CD4-positive, alpha-beta memory T cell (primary cell): ENCODE data around the gene PARD3B. TPM values are rescaled to one million over a fixed set of nuclear protein-coding genes. Genes with fewer than 3 reads are reported as not detected.

ENCODE experiments used
- CTCF ChIA-PET: fragments of 350-600 bp; sonication (Branson Sonifier 250); formaldehyde crosslinking; loops from one replicate; lab custom pipeline; 2021; ENCODE audit warnings: inconsistent platforms; ENCODE audit not compliant: partially characterized antibody; lab: Charles Lee
- POLR2A ChIA-PET: fragments of 350-600 bp; sonication (Branson Sonifier 250); formaldehyde crosslinking; loops from one replicate; lab custom pipeline; 2021; ENCODE audit not compliant: partially characterized antibody; lab: Charles Lee
- DNase-seq, 5 donors: peaks; one replicate each; pipeline versions ENCODE4 v3.0.0 to v3.0.0-alpha.2; 2020 to 2022; ENCODE audit warnings: mixed read lengths in 1 of 5
- H3K27ac ChIP-seq: one replicate; pipeline ENCODE4 v1.7.0; 2013; ENCODE audit warnings: low read depth, low read length
- H3K27me3 ChIP-seq: 2 replicates; pipeline ENCODE4 v1.7.0; 2013; ENCODE audit warnings: mild to moderate bottlenecking, low read length, moderate library complexity; ENCODE audit not compliant: insufficient read depth
- H3K36me3 ChIP-seq: 2 replicates; pipeline ENCODE4 v1.7.0; 2013; ENCODE audit warnings: mild to moderate bottlenecking, low read length, moderate library complexity; ENCODE audit not compliant: insufficient read depth
- H3K4me1 ChIP-seq: 2 replicates; pipeline ENCODE4 v1.7.0; 2013; ENCODE audit warnings: mild to moderate bottlenecking, low read length, moderate library complexity; ENCODE audit not compliant: insufficient read depth
- H3K4me3 ChIP-seq, 2 donors: one replicate each; pipeline ENCODE4 v1.7.0; 2013; ENCODE audit warnings: low read length in 2 of 2, mild to moderate bottlenecking in 1 of 2
- H3K9me3 ChIP-seq, 2 donors: one replicate each; pipeline ENCODE4 v1.7.0; 2013; ENCODE audit warnings: low read length in 2 of 2, control low read depth in 1 of 2; ENCODE audit not compliant: control insufficient read depth in 1 of 2
- H3K27ac Mint-ChIP-seq, 7 donors: one replicate each; pipeline ENCODE4 v1.8.0; 2020 to 2021; ENCODE audit warnings: mixed read lengths in 7 of 7, mild to moderate bottlenecking in 6 of 7, inconsistent platforms in 3 of 7, moderate library complexity in 3 of 7
- H3K27me3 Mint-ChIP-seq, 2 donors: one replicate each; pipeline ENCODE4 v1.8.0; 2020 to 2021; ENCODE audit warnings: mixed read lengths in 2 of 2
- H3K36me3 Mint-ChIP-seq, 2 donors: one replicate each; pipeline ENCODE4 v1.8.0; 2020 to 2021; ENCODE audit warnings: mixed read lengths in 2 of 2, inconsistent platforms in 1 of 2, mild to moderate bottlenecking in 1 of 2
- H3K4me1 Mint-ChIP-seq, 4 donors: one replicate each; pipeline ENCODE4 v1.8.0; 2020 to 2021; ENCODE audit warnings: mixed read lengths in 4 of 4, mild to moderate bottlenecking in 1 of 4
- H3K4me3 Mint-ChIP-seq, 8 donors: one replicate each; pipeline ENCODE4 v1.8.0; 2020 to 2021; ENCODE audit warnings: mixed read lengths in 8 of 8, mild to moderate bottlenecking in 7 of 8, moderate library complexity in 6 of 8, inconsistent platforms in 3 of 8
- H3K9me3 Mint-ChIP-seq, 8 donors: one replicate each; pipeline ENCODE4 v1.8.0; 2020 to 2021; ENCODE audit warnings: mixed read lengths in 8 of 8, mild to moderate bottlenecking in 5 of 8, inconsistent platforms in 3 of 8, moderate library complexity in 1 of 8
- intact Hi-C: fragments of 100-400 bp; cut with micrococcal nuclease; formaldehyde crosslinking; loops from one replicate; pipeline ENCODE4 v1.15.1; 2023
- polyA plus RNA-seq, 2 donors: library from polyadenylated mRNA; unstranded; fragments of 300-500 nt; fragmentation: Illumina TruSeq; gene quantifications; one replicate each; pipeline ENCODE4 v1.2.3, GENCODE V29; 2021
- total RNA-seq, 2 experiments: library from RNA; stranded (reverse); gene quantifications; one replicate each; pipeline ENCODE4 v1.2.3, GENCODE V29; 2021

The PARD3B gene
- total and polyA plus RNA-seq, 4 experiments from 2014 or later, result 0.44 to 1.3 (median 1.2) TPM; not detected in 1

GRCh38 chr2:204715361-204715760 lies 170.1 kb downstream of the PARD3B start:
- Histone ChIP-seq H3K27me3 (no peaks in the 10 kb centered on the region), H3K27ac (no peak overlapping the region), H3K36me3 (no peaks in the 10 kb centered on the region), H3K4me1 (no peaks in the 10 kb centered on the region), H3K4me3 (no peak overlapping the region), H3K9me3 (no peaks in the 10 kb centered on the region)
- no peak overlapping the region for H3K4me3 Mint-ChIP-seq
- no peaks in the 10 kb centered on the region for H3K4me1 Mint-ChIP-seq
- H3K27ac Mint-ChIP-seq, result no peak overlapping the region
- ChIA-PET POLR2A (no interaction called here), CTCF (no interaction called here)
- H3K36me3 Mint-ChIP-seq, result no peaks in the 10 kb centered on the region
- peaks cover 0 to 3% (median 0%) of the 10 kb centered on the region in 8 donors for H3K9me3 Mint-ChIP-seq
- intact Hi-C loops, result no loop called here
- no peak for DNase-seq
- peaks cover 0 to 3% of the 10 kb centered on the region in 2 donors for H3K27me3 Mint-ChIP-seq

GRCh38 chr2:204717591-204717990 lies 172.3 kb downstream of the PARD3B start:
- POLR2A ChIA-PET, result no interaction called here
- H3K4me3 ChIP-seq, result no peak overlapping the region
- CTCF ChIA-PET, result no interaction called here
- intact Hi-C loops, result no loop called here
- H3K4me3 Mint-ChIP-seq, result no peak overlapping the region
- no peak overlapping the region for H3K27ac Mint-ChIP-seq
- DNase-seq, result no peak
- H3K9me3 Mint-ChIP-seq, result peaks cover 0 to 3% (median 0%) of the 10 kb centered on the region in 8 donors
- no peaks in the 10 kb centered on the region for H3K9me3 ChIP-seq
- H3K27me3 ChIP-seq, result no peaks in the 10 kb centered on the region
- H3K36me3 ChIP-seq, result no peaks in the 10 kb centered on the region
- H3K27ac ChIP-seq, result no peak overlapping the region
- peaks cover 3 to 4% of the 10 kb centered on the region in 2 donors for H3K27me3 Mint-ChIP-seq
- H3K36me3 Mint-ChIP-seq, result no peaks in the 10 kb centered on the region
- no peaks in the 10 kb centered on the region for H3K4me1 ChIP-seq
- no peaks in the 10 kb centered on the region for H3K4me1 Mint-ChIP-seq

DNA sequence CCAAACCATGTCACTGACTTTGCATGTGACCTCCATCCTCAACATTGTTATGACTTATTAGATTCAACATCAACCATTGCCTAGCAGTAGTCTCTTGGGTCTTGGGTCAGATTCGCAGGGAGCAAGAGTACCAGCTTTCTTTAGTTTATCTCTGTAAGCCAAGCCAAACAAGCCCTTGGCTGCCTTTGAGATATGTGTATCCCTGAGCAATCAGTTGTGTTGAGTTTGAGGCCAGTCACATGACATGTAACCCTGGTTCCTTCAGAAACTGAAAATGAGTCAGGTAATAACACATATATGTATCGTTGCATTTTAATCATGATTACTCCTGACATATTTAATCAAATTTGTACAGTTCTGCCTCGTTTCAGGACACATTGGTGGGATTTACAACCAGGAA lies 173.3 kb downstream of the PARD3B start:
- Mint-ChIP-seq H3K4me3 (no peak overlapping the region), H3K9me3 (peaks cover 0 to 3% (median 0%) of the 10 kb centered on the region in 8 donors), H3K27ac (no peak overlapping the region), H3K4me1 (no peaks in the 10 kb centered on the region), H3K36me3 (no peaks in the 10 kb centered on the region), H3K27me3 (peaks cover 3 to 6% of the 10 kb centered on the region in 2 donors)
- Histone ChIP-seq H3K4me3 (no peak overlapping the region), H3K4me1 (no peaks in the 10 kb centered on the region), H3K36me3 (no peaks in the 10 kb centered on the region), H3K9me3 (no peaks in the 10 kb centered on the region), H3K27ac (no peak overlapping the region), H3K27me3 (no peaks in the 10 kb centered on the region)
- ChIA-PET POLR2A (no interaction called here), CTCF (no interaction called here)
- intact Hi-C loops, result no loop called here
- DNase-seq, result no peak

DNA sequence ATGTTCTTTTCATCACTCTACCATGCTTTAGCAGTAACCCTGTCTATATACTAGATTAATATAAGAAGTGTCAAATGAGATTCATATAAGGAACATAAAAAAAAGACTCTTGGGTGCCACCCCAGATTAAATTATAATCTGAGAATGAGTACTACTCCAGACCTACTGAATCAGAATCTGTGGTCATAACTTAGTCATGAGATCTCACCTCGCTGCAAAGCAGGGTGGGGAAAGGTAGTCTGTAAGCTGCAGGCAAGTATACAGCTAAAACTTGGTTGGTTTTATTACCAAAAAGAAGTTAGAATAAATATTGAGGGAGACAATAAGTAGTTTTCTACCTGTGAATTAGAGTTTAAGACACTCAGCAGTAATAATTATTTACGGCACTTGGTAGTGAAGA lies 175.6 kb downstream of the PARD3B start:
- no peak overlapping the region for H3K4me3 Mint-ChIP-seq
- Histone ChIP-seq H3K27me3 (peaks cover 3% of the 10 kb centered on the region), H3K4me3 (no peak overlapping the region), H3K4me1 (no peaks in the 10 kb centered on the region), H3K27ac (no peak overlapping the region), H3K36me3 (no peaks in the 10 kb centered on the region), H3K9me3 (no peaks in the 10 kb centered on the region)
- DNase-seq, result no peak
- H3K9me3 Mint-ChIP-seq, result peaks cover 0 to 3% (median 0%) of the 10 kb centered on the region in 8 donors
- intact Hi-C loops, result no loop called here
- CTCF ChIA-PET, result no interaction called here
- POLR2A ChIA-PET, result no interaction called here
- no peak overlapping the region for H3K27ac Mint-ChIP-seq
- H3K36me3 Mint-ChIP-seq, result no peaks in the 10 kb centered on the region
- no peaks in the 10 kb centered on the region for H3K4me1 Mint-ChIP-seq
- peaks cover 3 to 6% of the 10 kb centered on the region in 2 donors for H3K27me3 Mint-ChIP-seq

- Histone ChIP-seq H3K9me3 (no peaks in the 10 kb centered on the region), H3K27ac (no peak overlapping the region), H3K27me3 (peaks cover 3% of the 10 kb centered on the region), H3K4me1 (no peaks in the 10 kb centered on the region), H3K4me3 (no peak overlapping the region), H3K36me3 (no peaks in the 10 kb centered on the region)
- Mint-ChIP-seq H3K4me1 (no peaks in the 10 kb centered on the region), H3K27me3 (peaks cover 3 to 6% of the 10 kb centered on the region in 2 donors), H3K4me3 (no peak overlapping the region), H3K9me3 (peaks cover 0 to 2% (median 0%) of the 10 kb centered on the region in 8 donors), H3K36me3 (no peaks in the 10 kb centered on the region), H3K27ac (no peak overlapping the region)
- no peak for DNase-seq
- ChIA-PET POLR2A (no interaction called here), CTCF (no interaction called here)
- intact Hi-C loops, result no loop called here
These were observed 176.9 kb downstream of the PARD3B start for GRCh38 chr2:204722207-204722606.

DNA sequence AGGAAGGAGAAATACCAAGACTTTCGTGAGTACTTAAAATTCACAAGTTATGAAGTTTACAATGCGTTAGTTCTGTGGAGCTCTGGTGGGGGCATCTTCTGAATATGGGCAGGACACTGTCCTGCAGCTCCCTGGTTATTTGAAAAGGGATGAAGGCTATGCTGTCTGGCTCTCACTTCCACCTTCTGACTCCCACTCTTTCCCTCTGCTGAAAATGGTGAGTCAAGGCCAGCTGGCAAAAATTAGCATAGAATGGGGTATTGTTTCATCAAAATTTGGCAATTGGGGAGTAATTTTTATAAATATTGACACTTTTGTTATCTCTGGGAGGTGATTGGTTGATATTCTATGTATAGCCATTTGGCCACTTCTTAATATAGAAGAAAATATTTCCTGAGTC lies 177.4 kb downstream of the PARD3B start:
- no peaks in the 10 kb centered on the region for H3K4me1 ChIP-seq
- no peak overlapping the region for H3K27ac ChIP-seq
- H3K9me3 ChIP-seq, result no peaks in the 10 kb centered on the region
- H3K36me3 ChIP-seq, result no peaks in the 10 kb centered on the region
- Mint-ChIP-seq H3K36me3 (no peaks in the 10 kb centered on the region), H3K4me3 (no peak overlapping the region), H3K9me3 (peaks cover 0 to 2% (median 0%) of the 10 kb centered on the region in 8 donors), H3K27me3 (peaks cover 3 to 7% of the 10 kb centered on the region in 2 donors), H3K4me1 (no peaks in the 10 kb centered on the region), H3K27ac (no peak overlapping the region)
- intact Hi-C loops, result no loop called here
- DNase-seq, result no peak
- CTCF ChIA-PET, result no interaction called here
- POLR2A ChIA-PET, result no interaction called here
- peaks cover 3% of the 10 kb centered on the region for H3K27me3 ChIP-seq
- no peak overlapping the region for H3K4me3 ChIP-seq

GRCh38 chr2:204725693-204726360 lies 180.6 kb downstream of the PARD3B start:
- Mint-ChIP-seq H3K9me3 (peaks cover 0 to 2% (median 0%) of the 10 kb centered on the region in 8 donors), H3K36me3 (no peaks in the 10 kb centered on the region), H3K4me1 (no peaks in the 10 kb centered on the region), H3K4me3 (no peak overlapping the region), H3K27me3 (peaks cover 3 to 4% of the 10 kb centered on the region in 2 donors), H3K27ac (no peak overlapping the region)
- POLR2A ChIA-PET, result no interaction called here
- CTCF ChIA-PET, result no interaction called here
- H3K4me3 ChIP-seq, result no peak overlapping the region
- H3K27me3 ChIP-seq, result peaks cover 3% of the 10 kb centered on the region
- no peaks in the 10 kb centered on the region for H3K4me1 ChIP-seq
- H3K36me3 ChIP-seq, result no peaks in the 10 kb centered on the region
- H3K27ac ChIP-seq, result no peak overlapping the region
- intact Hi-C loops, result no loop called here
- H3K9me3 ChIP-seq, result no peaks in the 10 kb centered on the region
- DNase-seq, result no peak
